ENCODE measurements around the gene SLC25A18.

GRCh38 chr22:17586831-17587440, 23.6 kb downstream of the SLC25A18 start:
- TF ChIP-seq, protein P1, sequence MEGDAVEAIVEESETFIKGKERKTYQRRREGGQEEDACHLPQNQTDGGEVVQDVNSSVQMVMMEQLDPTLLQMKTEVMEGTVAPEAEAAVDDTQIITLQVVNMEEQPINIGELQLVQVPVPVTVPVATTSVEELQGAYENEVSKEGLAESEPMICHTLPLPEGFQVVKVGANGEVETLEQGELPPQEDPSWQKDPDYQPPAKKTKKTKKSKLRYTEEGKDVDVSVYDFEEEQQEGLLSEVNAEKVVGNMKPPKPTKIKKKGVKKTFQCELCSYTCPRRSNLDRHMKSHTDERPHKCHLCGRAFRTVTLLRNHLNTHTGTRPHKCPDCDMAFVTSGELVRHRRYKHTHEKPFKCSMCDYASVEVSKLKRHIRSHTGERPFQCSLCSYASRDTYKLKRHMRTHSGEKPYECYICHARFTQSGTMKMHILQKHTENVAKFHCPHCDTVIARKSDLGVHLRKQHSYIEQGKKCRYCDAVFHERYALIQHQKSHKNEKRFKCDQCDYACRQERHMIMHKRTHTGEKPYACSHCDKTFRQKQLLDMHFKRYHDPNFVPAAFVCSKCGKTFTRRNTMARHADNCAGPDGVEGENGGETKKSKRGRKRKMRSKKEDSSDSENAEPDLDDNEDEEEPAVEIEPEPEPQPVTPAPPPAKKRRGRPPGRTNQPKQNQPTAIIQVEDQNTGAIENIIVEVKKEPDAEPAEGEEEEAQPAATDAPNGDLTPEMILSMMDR (IDR thresholded peaks at IDR 0.05 in 2 of 3, conservative IDR thresholded peaks at IDR 0.05 in 1 of 3; ENCODE audit: control insufficient read depth in 2 of 3, extremely low read depth in 1 of 3, insufficient read depth in 1 of 3, low read depth in 3 of 3, low read length in 3 of 3): no peak
- TF ChIP-seq CHD2 (IDR thresholded peaks at IDR 0.05; ENCODE audit: borderline replicate concordance, low read depth, low read length) (no peak), SP1 (IDR thresholded peaks at IDR 0.05; ENCODE audit: low read depth, low read length) (no peak), BRCA1 (IDR thresholded peaks at IDR 0.05; ENCODE audit: low read depth, low read length) (no peak), EGR1 (IDR thresholded peaks at IDR 0.05; ENCODE audit: borderline replicate concordance in 1 of 2, low read depth in 2 of 2, low read length in 2 of 2) (no peak), HDAC2 (IDR thresholded peaks at IDR 0.05) (no peak), SIN3A (IDR thresholded peaks at IDR 0.05; ENCODE audit: low read depth, low read length) (no peak), RUNX3 (IDR thresholded peaks at IDR 0.05; ENCODE audit: low read length) (no peak), TCF12 (IDR thresholded peaks at IDR 0.05; ENCODE audit: low read depth, low read length) (no peak)
